ENCODE results near the gene CHCHD3.
"Not testable (repeated sequence)": the region's sequence is repeated elsewhere in the genome, so short reads cannot be mapped to it uniquely, and the experiment has no call there.

The CHCHD3 gene

DNA sequence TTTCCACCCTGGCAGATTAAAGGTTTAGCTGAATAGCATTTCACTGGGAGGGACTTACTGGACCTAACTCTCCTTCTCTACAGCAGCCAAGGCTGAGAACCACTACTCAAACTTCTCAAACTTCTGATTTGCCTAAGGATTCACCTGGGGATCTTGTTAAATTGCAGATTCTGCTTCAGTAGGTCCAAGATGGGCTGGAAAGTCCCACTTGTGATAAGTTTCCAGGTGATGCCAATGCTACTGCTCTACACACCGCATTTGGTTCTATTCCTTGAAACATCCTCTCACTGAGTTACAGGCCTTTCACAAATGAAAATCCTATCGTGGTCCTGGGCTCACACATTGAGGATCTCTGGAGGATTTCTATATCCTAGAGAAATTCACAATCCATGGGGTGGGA lies 147.9 kb downstream of the CHCHD3 start:
- Histone ChIP-seq H3K9ac (ENCODE audit: low read length) (no peak overlapping the region), H3K27ac (ENCODE audit: low read depth, low read length) (no peak overlapping the region), H3K36me3 (ENCODE audit: control insufficient read depth, insufficient read depth, low read length) (no peaks in the 10 kb centered on the region), H3K4me3 (ENCODE audit: low read depth, low read length) (no peak overlapping the region), H3K4me1 (ENCODE audit: control insufficient read depth, insufficient read depth, low read length) (peaks cover 10% of the 10 kb centered on the region), H3K9me3 (ENCODE audit: control insufficient read depth, insufficient read depth, low read depth, low read length) (no peaks in the 10 kb centered on the region), H3K27me3 (ENCODE audit: control insufficient read depth, insufficient read depth, low read length) (no peaks in the 10 kb centered on the region)

DNA sequence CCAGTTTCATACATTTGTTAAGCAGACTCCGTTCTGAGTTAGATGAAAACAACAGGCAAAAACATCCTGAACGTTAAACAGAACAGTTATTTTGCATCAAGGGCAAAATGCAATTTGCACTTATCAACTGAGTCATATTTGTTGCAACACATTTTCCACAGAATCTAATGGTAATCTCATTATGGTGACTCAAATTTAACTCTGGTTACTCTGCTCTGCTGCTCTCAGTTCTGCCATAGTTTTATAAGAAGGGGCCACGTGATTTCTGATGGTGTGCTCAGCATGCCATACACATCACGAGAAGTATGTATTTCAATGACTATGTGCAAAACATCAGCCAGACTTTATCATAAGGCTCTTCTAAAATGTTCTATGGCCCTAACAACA lies 148.8 kb downstream of the CHCHD3 start:
- Histone ChIP-seq H3K9ac (ENCODE audit: low read length) (no peak overlapping the region), H3K27ac (ENCODE audit: low read depth, low read length) (no peak overlapping the region), H3K4me1 (ENCODE audit: control insufficient read depth, insufficient read depth, low read length) (peaks cover 10% of the 10 kb centered on the region), H3K36me3 (ENCODE audit: control insufficient read depth, insufficient read depth, low read length) (no peaks in the 10 kb centered on the region), H3K27me3 (ENCODE audit: control insufficient read depth, insufficient read depth, low read length) (no peaks in the 10 kb centered on the region), H3K4me3 (ENCODE audit: low read depth, low read length) (no peak overlapping the region), H3K9me3 (ENCODE audit: control insufficient read depth, insufficient read depth, low read depth, low read length) (no peaks in the 10 kb centered on the region)

DNA sequence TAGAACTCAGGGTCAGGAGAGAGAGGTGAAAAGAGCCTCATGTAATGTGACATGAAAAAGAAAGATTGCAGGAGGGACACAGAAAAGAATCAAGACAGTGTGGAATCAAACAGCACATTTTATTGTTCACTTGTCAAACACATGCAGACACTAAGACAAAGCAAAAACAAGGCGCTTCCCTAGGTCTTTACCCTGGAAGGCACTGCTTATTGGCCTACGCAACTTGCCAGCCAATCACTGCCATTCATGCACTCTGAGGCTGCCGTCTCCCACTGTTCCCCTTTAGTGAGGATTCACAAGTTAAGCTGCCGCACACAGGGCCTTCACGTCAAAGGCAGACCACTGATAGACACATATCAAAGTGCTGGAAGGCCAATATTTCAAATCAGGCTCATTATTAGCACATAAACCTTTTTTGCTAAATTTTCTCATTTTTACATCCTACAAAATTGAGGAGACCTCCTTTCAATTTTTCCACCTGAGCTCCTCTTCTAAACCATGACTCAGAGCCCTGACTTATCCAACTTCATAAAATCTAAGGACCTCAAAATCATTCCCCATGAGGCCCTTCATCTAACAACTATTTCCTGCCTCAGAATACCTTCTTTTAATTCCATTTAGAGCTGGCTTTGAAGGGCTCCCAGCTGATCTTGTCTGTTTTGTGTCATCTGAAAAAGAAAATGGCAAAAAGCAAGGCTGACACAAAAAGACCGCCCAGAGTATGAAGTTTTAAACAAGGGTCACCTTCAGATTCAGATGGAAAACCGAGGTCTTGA lies 149.4 kb downstream of the CHCHD3 start:
- peaks cover 10% of the 10 kb centered on the region for H3K4me1 ChIP-seq (ENCODE audit: control insufficient read depth, insufficient read depth, low read length)
- no peak overlapping the region for H3K9ac ChIP-seq (ENCODE audit: low read length)
- no peaks in the 10 kb centered on the region for H3K36me3 ChIP-seq (ENCODE audit: control insufficient read depth, insufficient read depth, low read length)
- no peak overlapping the region for H3K4me3 ChIP-seq (ENCODE audit: low read depth, low read length)
- no peak overlapping the region for H3K27ac ChIP-seq (ENCODE audit: low read depth, low read length)
- H3K9me3 ChIP-seq (ENCODE audit: control insufficient read depth, insufficient read depth, low read depth, low read length): no peaks in the 10 kb centered on the region
- H3K27me3 ChIP-seq (ENCODE audit: control insufficient read depth, insufficient read depth, low read length): no peaks in the 10 kb centered on the region

DNA sequence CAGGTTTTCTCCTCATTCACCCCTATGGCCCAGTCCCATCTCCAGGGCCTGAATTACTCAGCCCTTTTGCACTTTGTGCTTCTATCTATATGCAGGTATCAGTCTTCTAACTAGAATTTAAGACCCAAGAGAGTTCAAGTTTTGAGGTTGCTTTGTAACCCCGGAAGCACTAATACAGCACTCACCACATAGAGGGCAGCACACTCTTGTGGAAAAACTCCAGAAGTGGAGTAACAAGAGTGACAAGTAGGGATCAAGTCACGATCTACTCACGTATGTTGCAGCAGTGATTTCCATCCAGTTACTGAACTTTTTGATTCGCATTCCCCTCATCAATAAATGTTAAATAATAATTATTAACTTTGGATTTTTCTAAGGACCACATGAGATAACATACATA lies 151.0 kb downstream of the CHCHD3 start:
- Histone ChIP-seq H3K27ac (ENCODE audit: low read depth, low read length) (no peak overlapping the region), H3K27me3 (ENCODE audit: control insufficient read depth, insufficient read depth, low read length) (no peaks in the 10 kb centered on the region), H3K9me3 (ENCODE audit: control insufficient read depth, insufficient read depth, low read depth, low read length) (no peaks in the 10 kb centered on the region), H3K4me3 (ENCODE audit: low read depth, low read length) (no peak overlapping the region), H3K4me1 (ENCODE audit: control insufficient read depth, insufficient read depth, low read length) (peaks cover 10% of the 10 kb centered on the region), H3K36me3 (ENCODE audit: control insufficient read depth, insufficient read depth, low read length) (no peaks in the 10 kb centered on the region), H3K9ac (ENCODE audit: low read length) (no peak overlapping the region)

DNA sequence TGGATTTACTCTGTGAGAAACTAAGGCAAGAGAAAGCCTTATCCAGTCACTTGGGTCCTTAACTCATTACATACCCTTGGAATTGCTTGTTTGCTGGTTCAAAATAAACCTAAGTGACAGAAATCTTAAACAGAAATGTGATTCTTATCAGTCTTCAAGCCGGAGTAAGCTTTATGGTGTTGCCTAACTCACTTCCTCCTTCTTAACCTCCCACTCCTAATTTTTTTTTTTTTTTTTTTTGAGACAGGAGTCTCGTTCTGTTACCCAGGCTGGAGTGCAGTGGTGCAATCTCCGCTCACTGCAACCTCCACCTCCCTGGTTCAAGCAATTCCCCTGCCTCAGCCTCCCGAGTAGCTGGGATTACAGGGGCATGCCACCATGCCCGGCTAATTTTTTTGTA lies 151.9 kb downstream of the CHCHD3 start:
- H3K9ac ChIP-seq (ENCODE audit: low read length); H3K4me1 ChIP-seq (ENCODE audit: control insufficient read depth, insufficient read depth, low read length); H3K27ac ChIP-seq (ENCODE audit: low read depth, low read length); H3K27me3 ChIP-seq (ENCODE audit: control insufficient read depth, insufficient read depth, low read length); H3K36me3 ChIP-seq (ENCODE audit: control insufficient read depth, insufficient read depth, low read length); H3K4me3 ChIP-seq (ENCODE audit: low read depth, low read length); H3K9me3 ChIP-seq (ENCODE audit: control insufficient read depth, insufficient read depth, low read depth, low read length): not testable (repeated sequence)

DNA sequence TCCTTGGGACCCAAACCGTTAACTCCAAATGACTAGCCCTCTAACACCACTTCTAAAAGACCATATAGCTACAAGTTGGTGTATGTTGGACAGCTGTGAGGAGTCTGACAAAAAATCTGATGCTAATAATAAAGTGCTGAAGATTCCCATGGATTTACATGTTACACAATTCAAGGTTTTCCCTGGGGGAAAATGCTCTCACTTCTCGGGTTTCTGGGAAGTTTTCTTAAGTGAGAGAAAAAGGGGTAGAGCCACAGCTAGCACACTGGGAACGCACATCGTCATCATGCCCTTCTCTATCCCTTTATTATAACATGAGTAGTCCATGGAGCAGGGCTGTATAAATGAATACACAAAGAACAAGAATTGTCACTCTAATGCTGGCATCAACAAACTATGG lies 162.1 kb downstream of the CHCHD3 start:
- no peaks in the 10 kb centered on the region for H3K4me1 ChIP-seq (ENCODE audit: control insufficient read depth, insufficient read depth, low read length)
- H3K27me3 ChIP-seq (ENCODE audit: control insufficient read depth, insufficient read depth, low read length): no peaks in the 10 kb centered on the region
- no peaks in the 10 kb centered on the region for H3K36me3 ChIP-seq (ENCODE audit: control insufficient read depth, insufficient read depth, low read length)
- H3K27ac ChIP-seq (ENCODE audit: low read depth, low read length): no peak overlapping the region
- H3K9me3 ChIP-seq (ENCODE audit: control insufficient read depth, insufficient read depth, low read depth, low read length): no peaks in the 10 kb centered on the region
- H3K9ac ChIP-seq (ENCODE audit: low read length): no peak overlapping the region
- no peak overlapping the region for H3K4me3 ChIP-seq (ENCODE audit: low read depth, low read length)

DNA sequence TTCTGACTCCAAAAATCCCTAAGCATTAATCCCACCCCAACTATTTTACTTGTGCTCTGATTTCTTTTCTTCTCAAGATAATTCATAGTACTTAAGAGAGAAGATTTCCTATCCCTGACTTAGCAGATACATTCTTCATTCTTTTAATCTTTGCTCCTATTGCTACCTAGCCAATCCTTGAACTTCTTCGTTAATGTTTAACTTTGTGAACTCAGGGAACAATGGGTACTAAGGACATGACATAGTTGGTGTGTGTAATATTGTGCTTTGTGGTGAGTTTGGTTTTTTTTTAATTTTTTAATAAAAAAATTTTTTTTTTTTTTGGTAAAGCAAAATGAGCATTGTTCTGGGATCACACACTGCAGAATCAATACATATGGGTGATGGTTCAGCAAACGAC lies 166.2 kb downstream of the CHCHD3 start:
- H3K27me3 ChIP-seq (ENCODE audit: control insufficient read depth, insufficient read depth, low read length): no peaks in the 10 kb centered on the region
- H3K27ac ChIP-seq (ENCODE audit: low read depth, low read length): no peak overlapping the region
- no peaks in the 10 kb centered on the region for H3K4me1 ChIP-seq (ENCODE audit: control insufficient read depth, insufficient read depth, low read length)
- H3K36me3 ChIP-seq (ENCODE audit: control insufficient read depth, insufficient read depth, low read length): no peaks in the 10 kb centered on the region
- H3K9me3 ChIP-seq (ENCODE audit: control insufficient read depth, insufficient read depth, low read depth, low read length): no peaks in the 10 kb centered on the region
- no peak overlapping the region for H3K4me3 ChIP-seq (ENCODE audit: low read depth, low read length)
- no peak overlapping the region for H3K9ac ChIP-seq (ENCODE audit: low read length)

DNA sequence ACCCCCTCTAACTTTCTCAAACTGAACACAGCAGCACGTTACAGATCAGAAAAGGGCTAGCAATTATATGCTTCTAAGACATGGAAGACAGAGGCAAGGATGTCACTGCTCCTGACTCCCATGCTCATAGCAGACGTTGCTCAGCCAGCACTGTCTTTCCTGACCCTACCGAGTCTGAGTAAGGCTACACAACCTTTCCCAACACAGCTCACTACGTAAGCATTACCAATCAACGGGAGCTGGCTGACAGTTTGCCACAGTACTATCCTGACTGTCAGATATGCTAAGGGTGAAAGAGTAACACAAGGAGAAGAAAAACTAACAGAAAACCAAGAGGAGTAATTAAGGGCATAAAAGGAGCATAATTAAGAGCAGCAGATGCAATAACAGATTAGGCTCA lies 171.2 kb downstream of the CHCHD3 start:
- H3K27ac ChIP-seq (ENCODE audit: low read depth, low read length): no peak overlapping the region
- no peaks in the 10 kb centered on the region for H3K4me1 ChIP-seq (ENCODE audit: control insufficient read depth, insufficient read depth, low read length)
- H3K4me3 ChIP-seq (ENCODE audit: low read depth, low read length): no peak overlapping the region
- no peak overlapping the region for H3K9ac ChIP-seq (ENCODE audit: low read length)
- no peaks in the 10 kb centered on the region for H3K36me3 ChIP-seq (ENCODE audit: control insufficient read depth, insufficient read depth, low read length)
- no peaks in the 10 kb centered on the region for H3K27me3 ChIP-seq (ENCODE audit: control insufficient read depth, insufficient read depth, low read length)
- no peaks in the 10 kb centered on the region for H3K9me3 ChIP-seq (ENCODE audit: control insufficient read depth, insufficient read depth, low read depth, low read length)

DNA sequence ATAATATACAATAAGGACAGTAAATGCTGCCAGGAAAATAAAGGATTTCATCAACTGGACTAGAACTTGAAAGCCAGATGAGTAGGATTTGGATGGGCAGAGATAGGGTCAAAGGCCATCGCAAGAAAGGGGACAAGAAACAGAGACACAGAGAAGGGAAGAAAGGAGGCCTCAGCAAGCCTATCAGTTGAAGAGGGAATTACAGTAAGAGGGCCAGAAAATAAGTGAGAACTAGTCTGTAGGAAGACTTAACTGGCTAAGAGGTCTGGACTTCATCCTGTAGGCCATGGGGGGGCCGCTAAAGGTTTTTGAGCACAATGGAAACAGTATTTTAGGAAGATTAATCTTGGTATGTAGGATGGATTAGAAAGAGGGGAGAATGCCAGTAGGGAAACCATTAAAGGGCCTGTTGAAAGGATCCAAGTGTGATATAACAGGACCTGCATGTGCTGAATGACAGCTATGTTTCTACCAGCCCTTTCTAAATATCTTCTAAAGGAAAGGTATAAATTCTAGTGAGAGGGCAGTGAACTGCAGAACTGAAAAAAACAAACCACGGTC lies 174.4 kb downstream of the CHCHD3 start:
- Histone ChIP-seq H3K4me1 (ENCODE audit: control insufficient read depth, insufficient read depth, low read length) (no peaks in the 10 kb centered on the region), H3K27ac (ENCODE audit: low read depth, low read length) (no peak overlapping the region), H3K9me3 (ENCODE audit: control insufficient read depth, insufficient read depth, low read depth, low read length) (no peaks in the 10 kb centered on the region), H3K36me3 (ENCODE audit: control insufficient read depth, insufficient read depth, low read length) (no peaks in the 10 kb centered on the region), H3K9ac (ENCODE audit: low read length) (no peak overlapping the region), H3K27me3 (ENCODE audit: control insufficient read depth, insufficient read depth, low read length) (no peaks in the 10 kb centered on the region), H3K4me3 (ENCODE audit: low read depth, low read length) (no peak overlapping the region)

DNA sequence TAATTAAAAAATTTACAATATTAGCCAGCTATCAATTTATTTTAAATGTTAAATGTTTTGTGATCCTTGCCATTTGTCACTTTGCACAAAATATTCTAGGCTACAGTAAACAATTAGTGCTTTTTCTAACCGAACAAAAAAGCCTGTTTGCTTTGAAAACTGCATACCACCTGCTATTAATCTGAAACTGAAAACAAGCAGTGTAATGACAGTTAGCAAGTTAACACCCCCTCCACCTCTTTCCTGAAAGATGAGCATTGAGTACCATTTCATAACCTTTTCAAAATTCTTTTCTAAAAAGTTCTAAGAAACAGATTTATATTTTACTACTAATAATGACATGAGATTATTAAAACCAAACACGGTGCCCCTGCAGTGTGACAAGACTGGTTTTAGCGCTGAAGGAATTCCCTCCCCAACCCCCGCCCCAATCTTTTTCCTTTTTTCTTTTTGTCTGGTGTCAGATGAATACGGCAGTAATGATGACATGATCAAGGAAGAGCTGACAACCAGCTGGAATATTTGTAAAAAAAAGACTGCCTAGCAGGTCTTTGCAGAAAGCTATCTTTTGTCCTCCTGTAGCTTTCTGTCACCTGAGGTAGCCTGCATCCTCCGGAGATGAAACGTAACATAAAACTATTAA lies 175.6 kb downstream of the CHCHD3 start:
- no peaks in the 10 kb centered on the region for H3K4me1 ChIP-seq (ENCODE audit: control insufficient read depth, insufficient read depth, low read length)
- no peaks in the 10 kb centered on the region for H3K36me3 ChIP-seq (ENCODE audit: control insufficient read depth, insufficient read depth, low read length)
- H3K9ac ChIP-seq (ENCODE audit: low read length): no peak overlapping the region
- no peaks in the 10 kb centered on the region for H3K9me3 ChIP-seq (ENCODE audit: control insufficient read depth, insufficient read depth, low read depth, low read length)
- no peak overlapping the region for H3K27ac ChIP-seq (ENCODE audit: low read depth, low read length)
- H3K4me3 ChIP-seq (ENCODE audit: low read depth, low read length): no peak overlapping the region
- no peaks in the 10 kb centered on the region for H3K27me3 ChIP-seq (ENCODE audit: control insufficient read depth, insufficient read depth, low read length)

DNA sequence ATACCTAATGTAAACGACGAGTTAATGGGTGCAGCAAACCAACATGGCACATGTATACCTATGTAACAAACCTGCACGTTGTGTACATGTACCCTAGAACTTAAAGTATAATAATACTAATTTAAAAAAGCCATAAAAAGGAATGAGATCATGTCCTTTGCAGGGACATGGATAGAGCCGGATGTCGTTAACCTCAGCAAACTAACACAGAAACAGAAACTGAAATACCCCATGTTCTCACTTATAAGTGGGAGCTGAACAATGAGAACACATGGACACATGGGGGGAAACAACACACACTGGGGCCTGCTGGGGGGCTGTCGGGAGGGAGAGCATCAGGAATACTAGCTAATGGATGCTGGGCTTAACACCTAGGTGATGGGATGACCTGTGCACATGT lies 176.8 kb downstream of the CHCHD3 start:
- not testable (repeated sequence) for H3K36me3 ChIP-seq (ENCODE audit: control insufficient read depth, insufficient read depth, low read length); H3K9me3 ChIP-seq (ENCODE audit: control insufficient read depth, insufficient read depth, low read depth, low read length); H3K4me3 ChIP-seq (ENCODE audit: low read depth, low read length); H3K27me3 ChIP-seq (ENCODE audit: control insufficient read depth, insufficient read depth, low read length); H3K27ac ChIP-seq (ENCODE audit: low read depth, low read length); H3K9ac ChIP-seq (ENCODE audit: low read length); H3K4me1 ChIP-seq (ENCODE audit: control insufficient read depth, insufficient read depth, low read length)
